Stomach (tissue), 4 donors: ENCODE data around the gene LMAN1L.

Experiments
- CTCF ChIP-seq, 7 experiments: fragments of 450-650 bp in 4 of 7; fragments of 200-600 bp in 3 of 7; sonication (generic) in 3 of 7; IDR thresholded peaks; one replicate each; pipeline ENCODE4 v1.5.1; 2016 to 2019; ENCODE audit warnings: antibody characterized with exemption in 7 of 7, control low read depth in 2 of 7, mild to moderate bottlenecking in 1 of 7
- POLR2AphosphoS5 ChIP-seq, 3 donors: sonication (generic); formaldehyde crosslinking; IDR thresholded peaks; one replicate each; pipeline ENCODE4 v1.6.1; 2016; ENCODE audit warnings: antibody characterized with exemption in 3 of 3

GRCh38 chr15:74799856-74800558 is 12.6 kb upstream of the LMAN1L start:
- peak in 1 of 3 donors; percentile 76 for TF ChIP-seq POLR2AphosphoS5 (IDR thresholded peaks at IDR 0.05)
- TF ChIP-seq CTCF (IDR thresholded peaks at IDR 0.05): peak in 6 of 7 experiments; percentile 84 to 98 (median 96)
